Effector CD4-positive, alpha-beta T cell (primary cell): ENCODE results near the gene GPC5.
"Not testable (repeated sequence)": the region's sequence is repeated elsewhere in the genome, so short reads cannot be mapped to it uniquely, and the experiment has no call there.

Experiments
- DNase-seq: peaks from one replicate; pipeline ENCODE4 v3.0.0-alpha.2; 2020

Gene GPC5

DNA sequence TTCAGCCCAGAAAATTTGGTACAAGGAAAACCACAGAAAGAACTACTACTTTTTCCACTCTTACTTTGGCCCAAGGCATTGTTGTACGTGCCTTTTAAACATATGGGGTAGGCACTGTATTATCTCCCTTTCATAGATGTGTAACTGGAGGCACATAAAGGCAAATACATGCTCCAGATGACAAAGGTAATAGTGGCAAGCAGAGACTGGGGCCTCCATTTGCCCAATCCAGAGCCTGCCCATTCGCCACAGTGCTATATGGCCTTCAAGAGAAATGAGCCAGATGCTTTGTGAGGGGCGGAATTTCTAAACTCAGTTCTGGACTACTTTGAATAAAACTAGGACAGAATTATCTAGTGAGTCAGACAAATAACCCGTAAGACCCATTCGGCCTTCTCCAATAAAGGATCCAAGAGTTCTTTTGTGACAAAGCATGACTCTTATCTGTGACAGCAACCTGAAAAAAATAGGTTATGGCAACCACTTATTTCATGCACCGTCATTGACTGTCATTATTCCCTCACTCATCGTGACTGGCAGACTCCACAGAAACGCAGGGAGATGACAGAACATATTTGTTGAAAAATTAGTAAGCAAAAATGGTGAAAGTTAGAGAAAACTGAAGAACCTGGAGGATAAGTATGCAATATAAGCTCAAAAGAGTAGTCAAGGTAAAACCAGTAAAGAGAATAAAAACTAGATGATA, 1116.2 kb downstream of the GPC5 start:
- no peak for DNase-seq

DNA sequence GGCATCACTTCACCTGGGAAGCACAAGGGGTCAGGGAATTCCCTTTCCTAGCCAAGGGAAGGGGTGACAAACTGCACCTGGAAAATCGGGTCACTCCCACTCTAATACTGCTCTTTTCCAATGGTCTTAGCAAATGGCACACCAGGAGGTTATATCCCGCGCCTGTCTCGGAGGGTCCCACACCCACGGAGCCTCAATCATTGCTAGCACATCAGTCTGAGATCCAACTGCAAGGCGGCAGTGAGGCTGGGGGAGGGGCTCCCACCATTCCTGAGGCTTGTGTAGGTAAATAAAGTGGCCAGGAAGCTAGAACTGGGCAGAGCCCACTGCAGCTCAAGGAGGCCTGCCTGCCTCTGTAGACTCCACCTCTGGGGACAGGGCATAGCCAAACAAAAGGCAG, 1118.5 kb downstream of the GPC5 start:
- DNase-seq = not testable (repeated sequence)

DNA sequence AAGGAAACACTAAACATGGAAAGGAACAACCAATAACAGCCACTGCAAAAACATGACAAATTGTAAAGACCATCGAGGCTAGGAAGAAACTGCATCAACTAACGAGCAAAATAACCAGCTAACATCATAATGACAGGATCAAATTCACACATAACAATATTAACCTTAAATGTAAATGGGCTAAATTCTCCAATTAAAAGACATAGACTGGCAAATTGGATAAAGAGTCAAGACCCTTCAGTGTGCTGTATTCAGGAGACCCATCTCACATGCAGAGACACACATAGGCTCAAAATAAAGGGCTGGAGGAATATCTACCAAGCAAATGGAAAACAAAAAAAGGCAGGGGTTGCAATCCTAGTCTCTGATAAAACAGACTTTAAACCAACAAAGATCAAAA, 1120.2 kb downstream of the GPC5 start:
- DNase-seq = not testable (repeated sequence)

DNA sequence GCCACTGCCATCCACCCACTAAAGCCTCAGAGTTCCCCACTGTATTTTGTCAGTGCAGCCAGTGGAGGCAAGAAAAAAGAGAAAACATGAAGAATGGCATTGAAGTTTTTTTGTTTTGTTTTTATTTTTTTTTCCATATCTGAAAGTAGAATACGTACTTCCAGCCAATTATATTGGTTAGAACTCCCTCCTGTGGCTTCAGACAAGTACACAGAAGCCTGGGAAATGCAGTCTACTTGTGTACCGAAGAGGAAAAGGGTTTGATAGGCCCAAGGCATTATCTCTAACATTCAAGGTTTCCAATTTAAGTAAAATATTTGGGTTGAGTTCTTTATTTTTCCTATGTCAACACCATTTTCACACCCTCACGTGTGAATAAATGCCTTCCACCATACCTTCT, 1131.9 kb downstream of the GPC5 start:
- DNase-seq = no peak

DNA sequence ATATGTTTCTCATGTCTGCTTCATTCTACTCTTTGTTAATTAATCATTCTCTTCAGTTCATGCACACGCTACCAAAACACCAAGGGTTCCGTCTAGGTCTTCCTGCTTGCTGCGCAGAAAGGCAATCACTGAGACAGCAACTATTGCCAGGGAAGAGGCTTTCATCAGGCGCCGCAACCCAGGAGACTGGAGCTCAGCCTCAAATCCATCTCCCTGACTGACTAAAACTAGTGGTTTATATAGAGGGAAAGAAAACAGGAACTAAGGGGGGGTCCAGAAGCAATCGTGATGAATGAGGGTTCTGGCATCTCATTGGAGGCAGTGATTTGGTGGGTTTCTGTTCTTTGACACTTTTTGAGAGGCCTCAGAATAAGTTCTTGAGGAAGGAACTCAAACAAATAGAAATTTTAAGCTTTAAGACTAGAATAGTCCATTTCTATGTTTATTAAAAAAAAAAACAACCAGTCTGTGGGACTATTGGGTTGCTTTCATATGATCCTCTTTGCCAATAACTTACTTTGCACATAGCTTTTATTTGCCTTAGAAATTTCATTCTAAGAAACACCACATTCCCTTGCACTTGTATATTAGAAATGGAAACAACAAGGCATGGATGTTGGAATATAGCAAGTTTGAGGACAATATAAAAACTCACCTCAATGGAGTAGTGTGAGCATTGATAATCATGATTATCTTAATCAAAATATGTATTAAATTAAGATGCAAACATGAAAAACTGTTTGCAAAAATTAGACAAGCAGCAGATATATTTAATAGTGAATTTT, 1137.0 kb downstream of the GPC5 start:
- no peak for DNase-seq

DNA sequence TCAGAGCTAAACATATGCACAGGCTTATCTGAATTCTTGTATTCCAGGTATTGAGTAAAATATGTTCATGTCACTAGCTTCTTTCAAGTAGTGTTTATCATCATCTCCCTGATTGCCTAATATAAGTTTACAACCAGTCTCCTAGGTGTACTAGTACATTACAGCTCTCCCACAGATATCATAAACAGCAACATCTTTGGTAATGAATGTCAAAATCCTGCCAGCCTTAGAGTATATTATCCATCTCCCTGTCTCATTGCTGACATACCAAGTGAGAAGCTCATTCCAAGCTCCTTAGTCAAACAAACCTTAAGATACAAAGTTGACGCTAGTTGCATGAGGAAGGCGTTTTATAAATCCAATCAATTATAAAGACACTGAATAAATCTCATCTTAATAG, 1139.0 kb downstream of the GPC5 start:
- DNase-seq = no peak

DNA sequence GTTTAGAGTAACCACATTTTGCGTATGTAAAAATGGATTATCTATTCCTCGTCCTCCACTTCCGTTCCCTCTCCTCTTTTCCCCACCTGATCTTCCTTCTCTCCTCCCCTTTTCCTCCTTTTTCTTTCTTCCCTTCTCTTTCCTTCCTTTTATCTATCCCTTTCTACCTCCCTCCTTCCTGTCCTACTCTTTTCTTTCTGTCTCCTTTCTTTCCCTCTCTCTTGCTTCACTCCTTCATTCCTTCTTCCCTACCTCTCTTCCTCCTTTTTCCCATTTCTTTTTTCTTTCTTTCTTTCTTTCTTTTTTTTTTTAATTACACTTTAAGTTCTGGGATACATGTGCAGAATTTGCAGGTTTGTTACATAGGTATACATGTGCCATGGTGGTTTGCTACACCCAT, 1139.7 kb downstream of the GPC5 start:
- DNase-seq = no peak

DNA sequence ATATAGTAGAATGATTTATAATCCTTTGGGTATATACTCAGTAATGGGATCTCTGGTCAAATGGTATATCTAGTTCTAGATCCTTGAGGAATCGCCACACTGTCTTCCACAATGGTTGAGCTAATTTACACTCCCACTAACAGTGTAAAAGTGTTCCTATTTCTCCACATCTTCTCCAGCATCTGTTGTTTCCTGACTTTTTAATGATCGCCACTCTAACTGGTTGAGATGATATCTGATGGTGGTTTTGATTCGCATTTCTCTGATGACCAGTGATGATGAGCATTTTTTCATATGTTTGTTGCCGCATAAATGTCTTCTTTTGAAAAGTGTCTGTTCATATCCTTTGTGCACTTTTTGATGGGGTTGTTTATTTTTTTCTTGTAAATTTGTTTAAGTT, 1140.7 kb downstream of the GPC5 start:
- DNase-seq = not testable (repeated sequence)

DNA sequence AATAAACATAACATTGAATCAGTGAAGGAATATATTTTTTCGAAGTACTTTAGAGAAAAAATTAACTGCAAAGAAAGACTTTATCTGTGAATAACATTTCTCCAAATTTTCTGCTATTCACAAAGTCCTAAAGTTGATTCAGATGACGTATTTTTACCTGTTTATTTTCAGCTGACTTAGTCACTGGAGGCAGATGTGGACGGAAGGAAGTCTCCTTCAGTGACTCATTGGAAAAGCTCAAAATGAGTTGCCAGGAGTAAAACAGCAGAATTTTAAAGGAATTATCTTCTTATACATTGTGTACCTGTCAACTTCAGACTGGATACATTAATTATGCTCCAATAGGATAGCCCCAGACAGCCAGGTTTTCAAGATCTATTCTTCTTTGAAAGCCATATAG, 1148.8 kb downstream of the GPC5 start:
- no peak for DNase-seq

DNA sequence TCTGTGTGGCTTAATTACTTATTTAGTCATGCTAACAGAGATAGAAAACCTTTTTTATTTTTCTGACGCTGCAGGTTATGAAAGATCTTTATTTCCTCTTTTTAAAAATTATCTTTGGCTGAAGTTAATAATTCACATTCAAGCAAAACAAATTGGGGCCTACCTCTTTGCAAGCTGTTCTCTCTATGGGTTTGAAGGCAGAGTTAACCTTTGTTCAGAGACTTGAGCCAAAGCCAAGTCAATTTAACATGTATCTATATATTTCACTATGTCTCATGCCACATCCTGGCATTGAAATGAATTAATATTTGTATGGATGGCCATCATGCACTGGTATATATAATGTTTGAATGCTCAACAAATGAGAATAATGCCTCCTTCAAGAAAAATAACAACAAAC, 1150.9 kb downstream of the GPC5 start:
- DNase-seq = no peak

DNA sequence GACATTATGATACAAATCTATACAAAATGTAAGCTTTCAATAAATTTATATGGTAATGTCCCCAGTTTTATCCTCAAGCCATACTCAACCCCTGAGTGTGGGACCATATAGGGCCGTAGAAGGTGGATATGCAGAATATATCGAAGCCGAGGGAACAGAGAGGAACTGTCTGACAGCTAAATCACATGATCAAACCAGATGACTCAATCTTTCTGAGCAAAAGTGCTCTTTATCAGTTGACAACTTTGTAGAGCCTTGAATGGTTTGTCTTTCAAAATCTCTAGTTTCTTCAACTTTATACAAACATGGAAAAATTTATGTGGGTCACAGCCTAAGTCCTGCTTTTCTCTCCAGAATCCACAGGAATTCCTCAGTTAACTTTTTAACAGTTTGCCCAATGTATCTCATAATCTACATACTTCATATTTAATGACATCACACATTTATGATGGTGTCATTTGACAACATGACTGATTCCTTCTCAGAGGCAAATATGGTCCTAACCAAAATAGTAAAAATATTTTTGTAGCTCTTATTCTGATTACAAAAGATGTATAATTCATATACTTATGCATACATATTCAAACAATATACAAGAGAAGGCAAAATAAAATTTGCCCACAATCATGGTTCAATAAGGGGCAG, 1155.2 kb downstream of the GPC5 start:
- no peak for DNase-seq

DNA sequence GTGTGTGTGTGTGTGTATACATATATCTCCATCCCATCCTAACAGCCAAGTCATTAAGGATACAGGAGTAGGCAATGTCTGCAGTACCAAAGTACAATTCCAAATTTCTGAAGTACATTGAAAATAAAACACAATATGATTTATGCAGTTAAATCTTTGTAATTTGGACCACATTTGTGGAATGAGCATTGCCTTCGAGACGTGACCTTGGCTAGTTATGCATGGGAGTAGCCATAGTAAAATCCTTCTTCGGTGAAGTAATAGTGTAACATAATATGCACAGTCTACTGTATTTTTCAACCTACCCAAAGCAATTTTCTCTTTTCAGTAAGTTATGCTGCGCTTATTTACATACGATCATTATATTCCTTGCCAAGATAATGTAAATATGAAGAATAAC, 1162.5 kb downstream of the GPC5 start:
- no peak for DNase-seq

DNA sequence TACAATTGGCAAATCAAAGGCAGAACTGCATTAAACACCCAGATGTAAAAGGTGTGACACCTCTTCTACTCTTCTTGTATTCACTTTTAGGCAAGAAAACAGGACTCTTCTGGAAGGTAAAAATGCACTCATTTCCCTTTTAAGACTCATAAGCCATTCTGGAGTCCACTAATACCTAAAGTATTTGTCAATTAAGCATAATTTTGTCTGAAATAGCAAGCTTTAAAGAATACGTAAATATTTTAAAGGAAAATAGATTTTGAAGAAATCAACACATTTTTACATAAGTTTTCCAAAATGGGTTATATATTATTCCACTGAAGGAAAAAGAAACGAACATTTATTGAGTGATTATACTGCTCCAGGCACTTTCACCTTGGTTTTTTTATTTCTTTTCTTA, 1166.5 kb downstream of the GPC5 start:
- no peak for DNase-seq

DNA sequence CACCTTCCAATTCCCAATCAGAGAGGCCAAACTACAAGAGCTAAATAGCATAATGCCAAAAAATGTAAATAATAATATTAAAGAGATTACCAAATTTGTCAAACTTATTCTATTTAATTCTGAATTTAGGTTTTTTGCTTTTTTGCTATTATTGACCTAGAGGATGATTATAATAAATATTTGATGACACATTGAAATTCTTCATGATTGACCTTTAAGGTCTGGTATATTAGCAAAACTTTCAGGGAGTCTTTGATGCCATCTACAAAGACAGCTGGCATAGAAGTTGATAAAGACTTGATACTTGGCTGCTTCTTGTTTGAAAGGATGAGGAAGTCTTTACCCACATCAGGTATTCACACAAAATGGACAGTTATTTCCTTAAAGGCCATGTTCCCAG, 1168.3 kb downstream of the GPC5 start:
- no peak for DNase-seq

DNA sequence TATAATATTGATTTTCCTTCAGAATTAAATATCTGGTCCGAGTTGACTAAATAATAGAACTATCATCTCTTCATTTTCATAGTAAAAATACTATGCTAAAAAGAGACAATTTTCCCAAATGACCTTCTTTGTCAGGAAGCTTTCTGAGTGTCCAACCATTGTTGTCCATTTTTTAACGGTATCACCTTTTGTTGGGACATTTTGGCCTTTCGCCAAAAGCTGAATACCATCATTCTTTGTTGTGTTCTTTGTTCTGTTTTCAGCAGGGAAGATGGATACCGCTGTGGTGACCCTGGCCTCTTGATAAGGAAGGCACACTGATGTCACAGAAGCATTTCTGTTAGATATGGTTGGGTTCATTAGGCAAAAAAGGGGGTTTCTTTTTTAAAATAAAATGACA, 1173.8 kb downstream of the GPC5 start:
- DNase-seq = no peak

DNA sequence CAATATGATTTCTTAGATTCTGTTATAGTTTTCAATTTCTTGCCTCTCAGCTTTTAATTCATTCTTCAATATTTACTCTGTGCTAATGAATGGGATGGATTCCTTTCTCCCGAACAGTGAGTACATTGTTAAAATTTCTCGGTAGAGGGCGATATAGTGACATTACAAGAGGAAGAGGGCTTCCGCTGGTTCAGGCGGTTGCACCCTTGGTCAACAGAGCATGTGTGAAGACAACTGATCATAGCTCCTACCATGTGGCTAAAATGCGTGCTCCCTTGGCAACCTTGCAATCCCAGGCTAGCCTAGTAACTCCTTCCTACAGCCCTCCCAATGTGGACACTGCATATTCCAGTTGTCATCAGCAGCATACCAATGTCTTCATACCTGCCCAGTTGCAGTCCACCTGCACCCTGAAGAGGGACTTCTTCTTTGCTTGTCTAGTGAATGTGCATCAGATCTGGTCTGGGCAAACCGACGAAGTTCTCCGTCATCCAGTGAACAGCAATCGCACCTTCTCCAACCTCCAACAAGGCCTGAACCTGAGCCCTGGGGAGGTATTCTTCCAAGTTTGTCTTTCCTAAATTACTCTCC, 1175.1 kb downstream of the GPC5 start:
- DNase-seq = no peak

DNA sequence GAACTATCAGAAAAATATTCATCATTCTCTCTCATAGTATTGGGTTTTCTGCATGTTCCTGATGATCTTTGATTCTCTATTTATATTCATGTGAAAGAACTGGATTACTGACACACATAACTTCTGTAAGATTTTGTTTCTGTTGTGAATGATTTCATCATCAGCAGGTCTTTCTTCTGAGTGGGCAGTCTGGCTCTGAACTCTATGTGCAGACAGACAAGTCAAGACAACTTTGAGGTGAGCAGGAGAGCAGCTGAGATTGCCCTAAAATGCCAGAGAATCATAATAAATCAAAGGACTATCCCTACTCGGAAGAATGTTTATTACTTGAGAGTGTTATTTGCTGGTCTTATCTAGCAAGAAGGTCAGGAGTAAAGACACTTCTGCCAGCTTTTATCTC, 1176.1 kb downstream of the GPC5 start:
- no peak for DNase-seq

DNA sequence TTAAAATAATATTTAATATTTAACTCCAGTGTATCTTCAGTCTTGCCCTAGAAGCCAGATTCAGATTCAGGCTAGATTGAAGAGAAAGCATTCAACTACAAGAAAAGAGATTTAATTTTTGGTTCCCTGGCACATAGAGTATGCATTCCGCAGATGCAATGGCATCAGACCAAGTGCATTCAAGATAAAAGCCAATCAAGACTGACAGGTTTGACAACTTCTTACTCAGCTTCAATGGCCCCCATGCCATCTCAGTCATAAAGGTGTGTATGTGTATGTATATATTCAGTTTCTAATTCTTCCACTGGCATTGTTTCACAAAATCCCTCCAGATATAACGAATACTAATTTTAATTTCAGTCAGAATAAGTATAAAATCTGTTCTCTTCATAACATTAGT, 1177.4 kb downstream of the GPC5 start:
- DNase-seq = no peak

DNA sequence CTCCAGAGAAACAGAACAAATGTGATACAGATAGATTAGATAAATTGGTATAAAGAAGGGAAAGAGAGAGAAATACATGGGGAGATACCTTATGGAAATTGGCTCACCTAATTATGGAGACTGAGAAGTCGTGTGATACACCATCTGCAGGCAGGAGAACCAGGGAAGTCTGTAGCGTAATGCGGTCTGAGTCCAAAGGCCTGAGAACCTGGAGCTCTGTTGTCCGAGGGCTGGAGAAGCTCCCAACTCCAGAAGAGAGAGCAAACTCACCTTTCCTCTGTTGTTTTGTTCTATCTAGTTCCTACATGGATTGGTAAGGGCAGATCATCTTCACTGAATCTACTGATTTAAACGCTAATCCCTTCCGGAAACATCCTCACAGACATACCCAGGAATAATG, 1179.9 kb downstream of the GPC5 start:
- no peak for DNase-seq

DNA sequence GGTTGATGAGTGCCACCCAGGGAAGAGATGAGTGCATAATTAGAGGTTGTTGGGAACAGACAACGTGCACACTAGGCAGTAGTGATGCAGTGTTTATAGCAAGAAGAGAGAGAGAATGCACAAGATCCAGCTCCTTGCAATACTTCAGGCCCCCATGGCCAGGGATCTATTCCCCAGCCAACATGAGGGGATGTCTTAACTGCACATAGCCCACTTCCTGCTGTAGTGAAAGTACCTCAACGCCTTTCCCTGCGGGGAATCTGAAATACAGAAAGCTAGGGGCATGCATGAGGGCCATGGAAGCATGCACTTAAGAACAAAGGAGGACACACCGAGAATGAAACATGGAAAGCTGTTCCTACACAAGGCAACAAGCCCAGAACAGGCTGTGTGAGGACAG, 1191.5 kb downstream of the GPC5 start:
- no peak for DNase-seq

DNA sequence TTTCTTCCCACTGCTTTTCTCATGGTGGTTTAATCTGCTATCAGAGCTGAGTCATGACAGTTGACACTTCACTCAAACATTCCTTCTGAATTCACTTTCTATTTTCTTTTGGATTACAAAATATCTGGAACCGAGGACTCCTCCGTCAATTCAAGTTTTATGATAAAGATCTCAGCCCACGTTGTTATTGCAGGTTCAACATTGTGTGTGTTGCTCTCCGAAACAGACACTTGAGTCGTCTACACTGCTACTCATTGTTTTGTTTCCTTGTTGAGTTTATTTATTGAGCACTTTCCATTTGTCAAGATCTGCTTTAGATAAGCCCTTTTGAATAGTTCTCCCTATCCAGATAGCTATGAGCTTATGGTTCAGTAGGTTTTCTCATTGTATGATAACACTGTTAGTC, 1192.1 kb downstream of the GPC5 start:
- no peak for DNase-seq

DNA sequence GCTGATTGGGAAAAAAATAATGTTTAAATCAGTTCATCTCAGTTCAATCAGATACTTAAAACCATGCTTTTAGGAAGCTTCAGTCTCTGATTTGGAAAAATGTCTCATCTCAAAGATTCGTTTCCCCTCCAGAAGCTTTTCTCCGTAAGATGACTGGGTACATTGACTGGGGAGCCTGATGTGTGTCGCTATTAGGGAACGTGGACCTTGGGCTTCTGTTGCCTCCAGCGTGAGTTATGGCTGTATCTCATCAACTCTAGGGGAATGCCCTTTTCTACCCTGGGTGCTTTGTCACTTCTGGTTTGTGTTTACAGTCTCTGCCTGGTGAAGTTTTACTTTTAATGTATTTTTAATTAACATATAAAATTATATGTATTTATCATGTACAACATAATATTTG, 1192.7 kb downstream of the GPC5 start:
- no peak for DNase-seq

DNA sequence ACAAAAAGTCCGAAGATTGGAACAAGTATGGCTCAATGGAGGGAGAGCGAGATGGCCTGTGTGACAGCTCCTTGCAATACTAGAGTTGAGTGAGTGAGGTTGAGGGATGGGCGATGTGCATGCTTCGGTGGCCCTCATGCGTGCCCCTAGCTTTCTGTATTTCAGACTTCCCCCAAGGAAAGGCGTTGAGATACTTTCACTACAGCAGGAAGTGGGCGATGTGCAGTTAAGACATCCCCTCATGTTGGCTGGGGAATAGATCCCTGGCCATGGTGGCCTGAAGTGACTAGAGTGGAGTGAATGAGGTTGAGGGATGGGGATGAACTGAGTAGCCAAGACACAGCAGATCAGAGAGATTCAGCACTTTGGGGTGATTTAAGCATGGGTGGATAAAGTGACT, 1194.3 kb downstream of the GPC5 start:
- DNase-seq = no peak

DNA sequence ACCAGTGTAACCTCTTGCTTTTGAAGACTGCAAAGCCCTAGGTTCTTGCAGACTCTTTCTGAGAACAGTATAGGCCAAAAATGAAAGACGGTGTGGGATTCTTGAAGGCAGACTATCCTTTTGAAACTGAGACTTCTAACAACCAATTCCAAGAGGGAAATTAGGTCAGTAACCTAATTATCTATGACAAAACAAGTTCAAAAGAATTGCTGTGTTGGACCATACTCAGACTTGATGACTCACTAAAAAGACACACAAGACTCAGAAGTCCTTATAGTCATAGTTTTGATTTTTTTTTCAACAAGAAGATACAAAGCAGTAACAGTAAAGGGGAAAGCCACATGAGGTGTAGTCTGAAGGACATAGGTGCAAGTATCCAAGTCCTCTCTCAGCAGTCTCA, 1204.1 kb downstream of the GPC5 start:
- no peak for DNase-seq
